ENCODE data around the gene C3orf20. TPM values are rescaled to one million over a fixed set of nuclear protein-coding genes. Genes with fewer than 3 reads are reported as not detected.

C3orf20 gene
- total and polyA plus RNA-seq, 2 of the 4 experiments (the other 2 are of a cell fraction), result not detected

DNA sequence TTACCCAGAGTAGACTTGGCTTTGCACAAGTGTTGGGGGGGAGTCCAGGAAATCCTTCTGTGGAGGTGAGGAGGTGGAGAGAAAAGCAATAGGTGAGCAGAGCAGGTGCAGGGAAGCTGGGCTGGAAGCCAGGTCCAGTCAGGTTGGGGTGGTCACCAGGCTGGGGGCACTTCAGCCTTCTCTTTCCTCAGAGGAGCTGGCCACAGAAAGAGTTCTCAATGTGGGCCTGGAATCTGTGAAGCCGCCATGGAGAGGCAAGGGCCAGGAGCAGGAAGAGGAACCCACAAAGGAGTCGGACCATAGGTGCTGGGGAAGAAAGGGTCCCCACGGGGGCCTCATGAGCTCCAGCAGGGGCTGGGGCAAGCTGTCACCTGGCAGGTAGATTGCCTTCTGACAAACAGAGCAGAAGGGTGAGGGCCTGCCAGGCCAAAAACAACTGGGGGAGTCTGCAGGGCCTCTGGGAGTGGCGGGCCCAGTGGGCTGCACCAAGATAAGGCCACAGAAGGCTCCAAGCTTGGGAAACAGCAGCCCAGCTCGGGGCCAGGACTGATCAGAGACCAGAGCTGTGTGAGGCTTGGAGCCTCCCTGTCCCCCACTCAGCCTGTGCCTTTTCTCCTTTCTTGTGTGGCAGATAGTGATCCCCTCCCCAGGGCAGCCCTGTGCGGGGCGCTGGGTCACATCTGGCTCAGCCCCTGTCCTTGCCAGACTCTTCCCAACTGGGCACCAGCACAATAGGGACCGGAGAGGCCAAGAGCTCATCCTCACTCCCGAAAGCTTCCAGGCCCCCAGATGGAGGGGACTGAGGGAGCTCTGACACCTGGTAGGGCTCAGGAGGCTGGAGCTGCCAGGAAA is 90.9 kb downstream of the C3orf20 start:
- no peak overlapping the region for H2BK120ac ChIP-seq (ENCODE audit: low read depth, low read length)
- no peak overlapping the region for H3K27ac ChIP-seq (ENCODE audit: insufficient read depth, low read length)
- H3K9me3 ChIP-seq (ENCODE audit: control insufficient read depth, insufficient read depth, low read length), result no peaks in the 10 kb centered on the region
- ChIA-PET CTCF (no interaction called here), POLR2A (ENCODE audit: unreplicated experiment) (no interaction called here)
- dilution Hi-C loops (cut with HindIII; ENCODE audit: low sequenced_read_pairs, unreplicated experiment) (no loop called here), in situ Hi-C loops (cut with MboI; ENCODE audit: low sequenced_read_pairs) (no loop called here), intact Hi-C loops (cut with micrococcal nuclease) (no loop called here)
- H3K56ac ChIP-seq (ENCODE audit: extremely low read depth, insufficient read depth, low read length), result no peak overlapping the region
- H4K5ac ChIP-seq (ENCODE audit: low read depth, low read length), result no peak overlapping the region
- H3K27me3 ChIP-seq (ENCODE audit: control insufficient read depth, insufficient read depth, low read length), result peaks cover 4% of the 10 kb centered on the region; the same call in 1 of the 2 replicates
- no peak overlapping the region for H2BK5ac ChIP-seq (ENCODE audit: low read depth, low read length, poor library complexity, severe bottlenecking)
- no peak overlapping the region for H3K14ac ChIP-seq (replicated peaks; ENCODE audit: low read depth, low read length)
- no peak for TF ChIP-seq CTCF (conservative IDR thresholded peaks at IDR 0.05; ENCODE audit: low read depth, low read length)
- TF ChIP-seq MXI1 (IDR thresholded peaks at IDR 0.05; ENCODE audit: borderline replicate concordance, low read depth, low read length), result no peak
- TF ChIP-seq USF2 (IDR thresholded peaks at IDR 0.05; ENCODE audit: low read depth, low read length), result no peak
- no peak for TF ChIP-seq MAFK (IDR thresholded peaks at IDR 0.05; ENCODE audit: low read depth, low read length)
- TF ChIP-seq CHD1 (IDR thresholded peaks at IDR 0.05; ENCODE audit: low read depth, low read length), result no peak
- no peak for TF ChIP-seq MAZ (IDR thresholded peaks at IDR 0.05; ENCODE audit: borderline replicate concordance, low read depth, low read length)
- TF ChIP-seq RFX5 (IDR thresholded peaks at IDR 0.05; ENCODE audit: low read depth, low read length), result no peak
- no peak for TF ChIP-seq NFE2L2 (IDR thresholded peaks at IDR 0.05; ENCODE audit: low read depth, low read length)
- TF ChIP-seq RAD21 (IDR thresholded peaks at IDR 0.05; ENCODE audit: low read length), result no peak
- no peak for TF ChIP-seq SMC3 (IDR thresholded peaks at IDR 0.05; ENCODE audit: low read depth, low read length)
- TF ChIP-seq, protein P1, sequence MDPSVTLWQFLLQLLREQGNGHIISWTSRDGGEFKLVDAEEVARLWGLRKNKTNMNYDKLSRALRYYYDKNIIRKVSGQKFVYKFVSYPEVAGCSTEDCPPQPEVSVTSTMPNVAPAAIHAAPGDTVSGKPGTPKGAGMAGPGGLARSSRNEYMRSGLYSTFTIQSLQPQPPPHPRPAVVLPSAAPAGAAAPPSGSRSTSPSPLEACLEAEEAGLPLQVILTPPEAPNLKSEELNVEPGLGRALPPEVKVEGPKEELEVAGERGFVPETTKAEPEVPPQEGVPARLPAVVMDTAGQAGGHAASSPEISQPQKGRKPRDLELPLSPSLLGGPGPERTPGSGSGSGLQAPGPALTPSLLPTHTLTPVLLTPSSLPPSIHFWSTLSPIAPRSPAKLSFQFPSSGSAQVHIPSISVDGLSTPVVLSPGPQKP (IDR thresholded peaks at IDR 0.05; ENCODE audit: borderline replicate concordance, low read depth, low read length), result no peak
- H3K9me1 ChIP-seq (ENCODE audit: insufficient read depth, low read length), result no peaks in the 10 kb centered on the region
- H4K20me1 ChIP-seq (ENCODE audit: insufficient read depth, low read length), result no peaks in the 10 kb centered on the region
- no peak overlapping the region for H3K4ac ChIP-seq (ENCODE audit: low read depth, low read length)
- ATAC-seq (ENCODE audit: low read depth), result no peak
- no peak overlapping the region for H4K91ac ChIP-seq (ENCODE audit: insufficient read depth, low read depth, low read length)
- BruUV-seq (replicated peaks), result no TSS peak
- no peak overlapping the region for H4K8ac ChIP-seq (ENCODE audit: low read depth in 2 of 2, low read length in 2 of 2)
- H2BK15ac ChIP-seq (ENCODE audit: low read depth, low read length), result no peak overlapping the region
- H2AFZ ChIP-seq (replicated peaks; ENCODE audit: low read length, poor library complexity), result no peak overlapping the region
- no peaks in the 10 kb centered on the region for H3K4me1 ChIP-seq (ENCODE audit: control insufficient read depth, insufficient read depth, low read length)
- no peak overlapping the region for H3K4me3 ChIP-seq (ENCODE audit: insufficient read depth, low read depth, low read length)
- H2AK9ac ChIP-seq (replicated peaks; ENCODE audit: low read depth, low read length, poor library complexity), result no peak overlapping the region
- WGBS, 2 experiments (ENCODE audit: extremely low coverage in 2 of 2, insufficient read length in 1 of 2), result 79% methylated on average over 3 of the region's 9 CpGs; no CpG with 5 or more reads in 1 of the 2 experiments
- no peaks in the 10 kb centered on the region for H3K36me3 ChIP-seq (ENCODE audit: control insufficient read depth, insufficient read depth, low read length)
- H3K23ac ChIP-seq (ENCODE audit: low read depth, low read length), result no peak overlapping the region
- no peak overlapping the region for H3K9ac ChIP-seq (ENCODE audit: low read depth, low read length)
- H2BK20ac ChIP-seq (ENCODE audit: low read depth, low read length), result no peak overlapping the region
- H3K79me1 ChIP-seq (ENCODE audit: low read depth in 1 of 2, low read length in 2 of 2), result no peaks in the 10 kb centered on the region
- H3K18ac ChIP-seq (ENCODE audit: low read depth, low read length), result no peak overlapping the region
- no peak for DNase-seq
- no peak overlapping the region for H3K4me2 ChIP-seq (ENCODE audit: low read depth, low read length)
- H2AK5ac ChIP-seq (ENCODE audit: low read depth, low read length), result no peak overlapping the region
